Upper lobe of right lung (tissue), 1 donor: Measurements from ENCODE around the gene FAM107A. TPM values are rescaled to one million over a fixed set of nuclear protein-coding genes. Genes with fewer than 3 reads are reported as not detected.

Source experiments
- ATAC-seq: fragments of 200-7000 bp; cut with Tn5 transposase; one replicate; pipeline ENCODE4 v1.9.1; 2020; ENCODE audit warnings: mild to moderate bottlenecking, moderate library complexity
- DNase-seq: peaks from one replicate; pipeline ENCODE4 v3.0.0-alpha.2; 2020
- H3K27ac ChIP-seq: fragments of 200-600 bp; one replicate; pipeline ENCODE4 v1.8.0; 2022
- H3K27me3 ChIP-seq: fragments of 200-600 bp; one replicate; pipeline ENCODE4 v1.8.0; 2022; ENCODE audit warnings: mild to moderate bottlenecking
- H3K36me3 ChIP-seq: fragments of 200-600 bp; one replicate; pipeline ENCODE4 v1.8.0; 2022
- H3K4me1 ChIP-seq: fragments of 200-600 bp; one replicate; pipeline ENCODE4 v1.8.0; 2022
- H3K4me3 ChIP-seq: fragments of 200-600 bp; one replicate; pipeline ENCODE4 v1.8.0; 2022; ENCODE audit warnings: mild to moderate bottlenecking
- H3K9me3 ChIP-seq: fragments of 200-600 bp; one replicate; pipeline ENCODE4 v1.8.0; 2022
- intact Hi-C: fragments of 100-400 bp; cut with DNase I; formaldehyde crosslinking; loops from one replicate; pipeline ENCODE4 v1.11.0; 2022
- total RNA-seq: library from RNA; stranded (reverse); fragmentation: NEBNext Ultra II Directional; extraction: Animal tissue kit (Norgen Biotek cat#: 25700); gene quantifications from one replicate; pipeline ENCODE4 v1.2.1, GENCODE V29; 2021
- TF ChIP-seq, protein P1 (sequence below): fragments of 200-600 bp; IDR thresholded peaks from one replicate; pipeline ENCODE4 v1.8.0; 2022; ENCODE audit warnings: antibody characterized with exemption
- donor health status: DM: no; HTN: yes; CAD: no; lungs with severe emphysema.

FAM107A gene
- total RNA-seq, 1 donor from 2014 or later, result 91.5 TPM

DNA sequence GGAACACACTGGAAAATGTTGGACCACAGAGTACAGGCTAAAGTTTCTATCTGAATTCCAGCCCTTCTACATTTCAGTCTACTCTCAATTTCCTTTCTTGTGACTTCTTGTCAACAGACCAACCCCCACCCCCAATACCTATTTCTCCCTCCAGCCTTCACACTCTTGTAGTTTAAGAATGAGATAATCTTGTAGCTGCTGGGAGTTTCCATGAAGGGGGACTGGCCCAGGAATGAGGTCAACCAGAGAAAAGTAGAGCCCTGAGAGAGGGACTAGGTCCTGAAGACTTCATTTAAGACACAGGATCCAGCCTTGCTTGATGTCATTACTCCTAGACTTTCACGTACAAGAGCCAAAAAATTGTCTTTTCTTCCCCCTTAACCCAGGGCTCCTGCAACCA lies 29.5 kb upstream of the FAM107A start:
- no peak for ATAC-seq
- no peak overlapping the region for H3K27ac ChIP-seq
- H3K4me3 ChIP-seq, result no peak overlapping the region
- intact Hi-C loops, result no loop called here
- H3K27me3 ChIP-seq, result no peaks in the 10 kb centered on the region
- H3K4me1 ChIP-seq, result no peaks in the 10 kb centered on the region
- no peak for DNase-seq
- H3K36me3 ChIP-seq, result no peaks in the 10 kb centered on the region
- no peaks in the 10 kb centered on the region for H3K9me3 ChIP-seq
- TF ChIP-seq, protein P1, sequence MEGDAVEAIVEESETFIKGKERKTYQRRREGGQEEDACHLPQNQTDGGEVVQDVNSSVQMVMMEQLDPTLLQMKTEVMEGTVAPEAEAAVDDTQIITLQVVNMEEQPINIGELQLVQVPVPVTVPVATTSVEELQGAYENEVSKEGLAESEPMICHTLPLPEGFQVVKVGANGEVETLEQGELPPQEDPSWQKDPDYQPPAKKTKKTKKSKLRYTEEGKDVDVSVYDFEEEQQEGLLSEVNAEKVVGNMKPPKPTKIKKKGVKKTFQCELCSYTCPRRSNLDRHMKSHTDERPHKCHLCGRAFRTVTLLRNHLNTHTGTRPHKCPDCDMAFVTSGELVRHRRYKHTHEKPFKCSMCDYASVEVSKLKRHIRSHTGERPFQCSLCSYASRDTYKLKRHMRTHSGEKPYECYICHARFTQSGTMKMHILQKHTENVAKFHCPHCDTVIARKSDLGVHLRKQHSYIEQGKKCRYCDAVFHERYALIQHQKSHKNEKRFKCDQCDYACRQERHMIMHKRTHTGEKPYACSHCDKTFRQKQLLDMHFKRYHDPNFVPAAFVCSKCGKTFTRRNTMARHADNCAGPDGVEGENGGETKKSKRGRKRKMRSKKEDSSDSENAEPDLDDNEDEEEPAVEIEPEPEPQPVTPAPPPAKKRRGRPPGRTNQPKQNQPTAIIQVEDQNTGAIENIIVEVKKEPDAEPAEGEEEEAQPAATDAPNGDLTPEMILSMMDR, result no peak

DNA sequence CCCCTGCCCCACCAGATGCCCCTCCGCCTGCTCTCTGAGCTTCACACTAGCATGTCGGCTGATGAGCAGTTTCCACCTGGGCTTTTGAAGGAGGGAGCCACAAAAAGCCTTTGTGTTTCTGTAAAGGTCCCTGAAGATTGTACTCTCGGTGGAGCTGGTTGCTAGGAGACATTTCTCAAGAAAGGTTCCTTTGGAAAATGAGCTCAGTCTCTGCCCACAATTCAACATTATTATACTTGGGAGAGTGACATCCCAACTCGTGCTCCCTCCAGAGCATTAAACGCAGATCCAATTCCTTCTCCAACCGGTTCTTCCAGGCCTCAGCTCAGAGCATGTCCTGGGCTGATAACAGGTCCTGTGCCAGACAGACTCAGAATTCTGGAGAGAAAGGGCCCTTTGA lies 26.8 kb upstream of the FAM107A start:
- H3K27ac ChIP-seq, result no peak overlapping the region
- TF ChIP-seq, protein P1, result no peak
- H3K4me3 ChIP-seq, result no peak overlapping the region
- H3K36me3 ChIP-seq, result no peaks in the 10 kb centered on the region
- no peaks in the 10 kb centered on the region for H3K9me3 ChIP-seq
- intact Hi-C loops, result no loop called here
- no peaks in the 10 kb centered on the region for H3K4me1 ChIP-seq
- no peak for ATAC-seq
- DNase-seq, result no peak
- H3K27me3 ChIP-seq, result no peaks in the 10 kb centered on the region

- Histone ChIP-seq H3K4me3 (no peak overlapping the region), H3K4me1 (no peaks in the 10 kb centered on the region), H3K27ac (no peak overlapping the region), H3K9me3 (no peaks in the 10 kb centered on the region), H3K27me3 (no peaks in the 10 kb centered on the region), H3K36me3 (no peaks in the 10 kb centered on the region)
- intact Hi-C loops, result no loop called here
- no peak for DNase-seq
- TF ChIP-seq, protein P1, result no peak
- no peak for ATAC-seq
These were observed 26.4 kb upstream of the FAM107A start for GRCh38 chr3:58603606-58604005.

DNA sequence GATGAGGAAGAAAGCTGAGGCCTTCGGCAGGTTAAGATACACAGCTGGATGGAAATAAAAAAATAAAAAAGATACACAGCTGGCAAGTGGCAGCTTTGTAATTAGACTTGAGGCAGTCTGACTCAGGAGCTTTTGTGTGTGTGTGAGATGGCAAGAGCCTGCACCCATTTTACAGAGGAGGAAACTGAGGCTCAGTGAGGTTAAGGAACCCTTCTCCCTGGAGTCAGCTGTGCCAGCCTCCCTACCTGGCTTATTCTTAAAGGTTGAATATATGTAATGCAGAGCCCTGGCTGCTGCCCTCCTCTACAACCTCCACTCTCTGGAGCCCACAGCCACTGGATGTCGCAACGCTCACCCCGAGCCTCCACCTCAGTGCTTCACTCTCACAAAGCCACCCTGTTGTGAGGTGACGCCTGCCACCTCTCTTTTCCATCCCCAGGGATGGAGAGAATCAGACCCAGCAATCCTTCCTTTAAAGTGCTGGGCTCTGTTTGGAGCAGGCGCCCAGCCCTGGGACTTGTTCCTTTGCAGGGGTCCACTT lies 20.6 kb upstream of the FAM107A start:
- DNase-seq (no peak), ATAC-seq (no peak)
- Histone ChIP-seq H3K27me3 (no peaks in the 10 kb centered on the region), H3K4me1 (no peaks in the 10 kb centered on the region), H3K9me3 (no peaks in the 10 kb centered on the region), H3K36me3 (no peaks in the 10 kb centered on the region), H3K4me3 (no peak overlapping the region), H3K27ac (no peak overlapping the region)
- intact Hi-C loops, result no loop called here
- TF ChIP-seq, protein P1, result no peak

- H3K4me3 ChIP-seq, result no peak overlapping the region
- intact Hi-C loops, result no loop called here
- TF ChIP-seq, protein P1, result no peak
- H3K27ac ChIP-seq, result no peak overlapping the region
- no peaks in the 10 kb centered on the region for H3K9me3 ChIP-seq
- no peaks in the 10 kb centered on the region for H3K27me3 ChIP-seq
- DNase-seq (no peak), ATAC-seq (no peak)
- no peaks in the 10 kb centered on the region for H3K36me3 ChIP-seq
- H3K4me1 ChIP-seq, result no peaks in the 10 kb centered on the region
These were observed 19.8 kb upstream of the FAM107A start for GRCh38 chr3:58596834-58597518.
